TTC549 (cell line): ENCODE results near the gene TTC28.

ENCODE experiments used
- FAIRE-seq: peaks from 2 replicates; lab custom pipeline; 2012; peaks lifted over from hg19 to GRCh38; lab: Jason Lieb, UNC

The TTC28 gene

GRCh38 chr22:27961182-27961581, 718.5 kb downstream of the TTC28 start:
- no peak for FAIRE-seq

- no peak for FAIRE-seq
These were observed 720.1 kb downstream of the TTC28 start for GRCh38 chr22:27959335-27960090.

- FAIRE-seq, result no peak
These were observed 726.9 kb downstream of the TTC28 start for GRCh38 chr22:27952779-27953178.

- no peak for FAIRE-seq
These were observed 727.5 kb downstream of the TTC28 start for GRCh38 chr22:27952091-27952490.

GRCh38 chr22:27949421-27949820, 730.2 kb downstream of the TTC28 start:
- no peak for FAIRE-seq

GRCh38 chr22:27948569-27948968, 731.1 kb downstream of the TTC28 start:
- no peak for FAIRE-seq

GRCh38 chr22:27947448-27947847, 732.2 kb downstream of the TTC28 start:
- FAIRE-seq, result no peak

GRCh38 chr22:27941143-27941542, 738.5 kb downstream of the TTC28 start:
- no peak for FAIRE-seq

GRCh38 chr22:27937453-27937852, 742.2 kb downstream of the TTC28 start:
- FAIRE-seq, result no peak

GRCh38 chr22:27935897-27936296, 743.7 kb downstream of the TTC28 start:
- FAIRE-seq, result no peak

- no peak for FAIRE-seq
These were observed 745.6 kb downstream of the TTC28 start for GRCh38 chr22:27934069-27934468.

- FAIRE-seq, result no peak
These were observed 746.3 kb downstream of the TTC28 start for GRCh38 chr22:27933186-27933983.

- no peak for FAIRE-seq
These were observed 749.1 kb downstream of the TTC28 start for GRCh38 chr22:27930331-27931060.
